Vagina (tissue), 2 donors: ENCODE data around the gene BDP1. TPM values are rescaled to one million over a fixed set of nuclear protein-coding genes. Genes with fewer than 3 reads are reported as not detected.

Source experiments
- DNase-seq, 2 donors: peaks; one replicate each; pipeline ENCODE4 v3.0.0-alpha.2; 2017; ENCODE audit errors: extremely low spot score in 2 of 2
- H3K27ac ChIP-seq: fragments of 200-600 bp; sonication (generic); one replicate; pipeline ENCODE4 v1.5.1; 2019
- H3K27me3 ChIP-seq: fragments of 200-600 bp; sonication (generic); one replicate; pipeline ENCODE4 v1.5.1; 2019
- H3K36me3 ChIP-seq, 2 donors: fragments of 200-600 bp; sonication (generic); one replicate each; pipeline ENCODE4 v1.5.1; 2017 to 2019
- H3K4me1 ChIP-seq: fragments of 200-600 bp; sonication (generic); one replicate; pipeline ENCODE4 v1.5.1; 2019
- H3K4me3 ChIP-seq, 2 donors: fragments of 200-600 bp; sonication (generic); 1 replicate in 1 of 2; 2 replicates in 1 of 2; pipeline ENCODE4 v1.5.1; 2016 to 2019
- H3K9me3 ChIP-seq: fragments of 200-600 bp; sonication (generic); one replicate; pipeline ENCODE4 v1.5.1; 2019
- POLR2A ChIP-seq, 2 donors: fragments of 450-650 bp; IDR thresholded peaks; one replicate each; pipeline ENCODE4 v1.6.1; 2017; ENCODE audit warnings: antibody characterized with exemption in 2 of 2, mild to moderate bottlenecking in 2 of 2, moderate library complexity in 2 of 2
- POLR2AphosphoS5 ChIP-seq, 2 donors: sonication (generic); formaldehyde crosslinking; IDR thresholded peaks; one replicate each; pipeline ENCODE4 v1.9.0; 2017; ENCODE audit warnings: antibody characterized with exemption in 2 of 2, mild to moderate bottlenecking in 2 of 2, low read depth in 1 of 2; ENCODE audit not compliant: insufficient read depth in 1 of 2
- intact Hi-C: fragments of 100-400 bp; cut with DNase I; formaldehyde crosslinking; loops from one replicate; pipeline ENCODE4 v1.15.1; 2023
- total RNA-seq: library from RNA; depleted of rRNA; stranded (reverse); fragments of >200 nt; gene quantifications from one replicate; pipeline ENCODE4 v1.2.3, GENCODE V29; 2016
- TF ChIP-seq, protein P1 (sequence below), 3 experiments: fragments of 450-650 bp in 2 of 3; fragments of 200-600 bp in 1 of 3; sonication (generic) in 1 of 3; IDR thresholded peaks; one replicate each; pipeline ENCODE4 v1.5.1; 2017 to 2019; ENCODE audit warnings: antibody characterized with exemption in 3 of 3, mild to moderate bottlenecking in 2 of 3, moderate library complexity in 2 of 3

BDP1 gene
- total RNA-seq, 1 donor from 2014 or later: 35.4 TPM

DNA sequence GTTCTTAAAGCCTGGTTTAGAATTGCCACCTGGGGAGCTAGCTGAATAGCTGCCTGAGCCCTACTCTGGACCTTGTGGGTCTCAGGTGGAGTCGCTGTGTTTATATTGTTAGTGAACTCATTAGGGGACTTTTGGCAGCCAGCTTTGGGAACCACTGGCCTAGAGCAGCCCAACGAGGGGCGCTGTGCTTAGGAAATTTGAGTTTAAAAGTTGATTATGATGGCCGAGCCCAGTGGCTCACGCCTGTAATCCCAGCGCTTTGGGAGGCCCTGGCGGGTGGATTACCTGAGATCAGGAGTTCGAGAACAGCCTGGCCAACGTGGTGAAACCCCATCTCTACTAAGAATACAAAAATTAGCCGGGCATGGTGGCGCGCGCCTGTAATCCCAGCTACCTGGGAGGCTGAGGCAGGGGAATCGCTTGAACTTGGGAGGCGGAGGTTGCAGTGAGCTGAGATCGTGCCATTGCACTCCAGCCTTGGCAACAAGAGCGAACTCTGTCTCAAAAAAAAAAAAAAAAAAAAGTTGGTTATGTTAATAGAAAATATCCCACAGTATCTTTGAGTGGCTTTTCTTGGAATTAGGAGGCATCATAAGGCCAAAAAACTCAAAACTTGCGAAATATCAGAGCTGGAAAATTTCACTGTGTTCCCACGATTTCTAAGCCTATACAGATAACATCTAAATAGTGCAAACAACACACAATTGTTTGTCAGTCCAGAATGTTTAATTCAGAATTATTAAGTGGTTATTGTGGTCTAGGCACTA lies 132.5 kb downstream of the BDP1 start:
- intact Hi-C loops: no loop called here
- no peak for DNase-seq
- Histone ChIP-seq H3K27me3 (no peaks in the 10 kb centered on the region), H3K4me1 (peaks cover 27% of the 10 kb centered on the region), H3K9me3 (no peaks in the 10 kb centered on the region), H3K27ac (peak overlapping the region; percentile 84), H3K4me3 (peak overlapping the region; percentile 70 to 74), H3K36me3 (no peaks in the 10 kb centered on the region)
- TF ChIP-seq POLR2AphosphoS5 (IDR thresholded peaks at IDR 0.05; ENCODE audit: insufficient read depth in 1 of 2, low read depth in 1 of 2) (no peak), POLR2A (IDR thresholded peaks at IDR 0.05) (no peak)
- TF ChIP-seq, protein P1, sequence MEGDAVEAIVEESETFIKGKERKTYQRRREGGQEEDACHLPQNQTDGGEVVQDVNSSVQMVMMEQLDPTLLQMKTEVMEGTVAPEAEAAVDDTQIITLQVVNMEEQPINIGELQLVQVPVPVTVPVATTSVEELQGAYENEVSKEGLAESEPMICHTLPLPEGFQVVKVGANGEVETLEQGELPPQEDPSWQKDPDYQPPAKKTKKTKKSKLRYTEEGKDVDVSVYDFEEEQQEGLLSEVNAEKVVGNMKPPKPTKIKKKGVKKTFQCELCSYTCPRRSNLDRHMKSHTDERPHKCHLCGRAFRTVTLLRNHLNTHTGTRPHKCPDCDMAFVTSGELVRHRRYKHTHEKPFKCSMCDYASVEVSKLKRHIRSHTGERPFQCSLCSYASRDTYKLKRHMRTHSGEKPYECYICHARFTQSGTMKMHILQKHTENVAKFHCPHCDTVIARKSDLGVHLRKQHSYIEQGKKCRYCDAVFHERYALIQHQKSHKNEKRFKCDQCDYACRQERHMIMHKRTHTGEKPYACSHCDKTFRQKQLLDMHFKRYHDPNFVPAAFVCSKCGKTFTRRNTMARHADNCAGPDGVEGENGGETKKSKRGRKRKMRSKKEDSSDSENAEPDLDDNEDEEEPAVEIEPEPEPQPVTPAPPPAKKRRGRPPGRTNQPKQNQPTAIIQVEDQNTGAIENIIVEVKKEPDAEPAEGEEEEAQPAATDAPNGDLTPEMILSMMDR (IDR thresholded peaks at IDR 0.05): no peak

DNA sequence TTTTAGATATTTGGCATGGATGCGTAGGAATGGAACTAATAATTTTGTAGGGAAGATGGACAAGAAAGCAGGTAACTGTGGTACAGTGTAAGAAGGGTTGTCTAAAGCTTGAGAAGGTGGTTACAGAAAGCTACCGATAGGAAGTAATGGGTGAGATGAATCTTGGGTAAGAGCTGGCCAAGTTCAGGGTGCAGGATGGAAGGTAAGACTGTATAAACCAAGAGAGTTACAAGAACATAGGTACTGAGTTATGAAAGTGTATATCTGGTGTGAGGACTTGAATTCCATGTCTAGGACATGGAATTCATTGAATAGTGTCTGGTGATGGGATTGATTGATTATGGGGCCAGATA lies 133.1 kb downstream of the BDP1 start:
- DNase-seq: no peak
- Histone ChIP-seq H3K27ac (no peak overlapping the region), H3K4me1 (peaks cover 27% of the 10 kb centered on the region), H3K4me3 (no peak overlapping the region), H3K27me3 (no peaks in the 10 kb centered on the region), H3K36me3 (no peaks in the 10 kb centered on the region), H3K9me3 (no peaks in the 10 kb centered on the region)
- no peak for TF ChIP-seq POLR2AphosphoS5 (IDR thresholded peaks at IDR 0.05; ENCODE audit: insufficient read depth in 1 of 2, low read depth in 1 of 2)
- intact Hi-C loops: no loop called here

DNA sequence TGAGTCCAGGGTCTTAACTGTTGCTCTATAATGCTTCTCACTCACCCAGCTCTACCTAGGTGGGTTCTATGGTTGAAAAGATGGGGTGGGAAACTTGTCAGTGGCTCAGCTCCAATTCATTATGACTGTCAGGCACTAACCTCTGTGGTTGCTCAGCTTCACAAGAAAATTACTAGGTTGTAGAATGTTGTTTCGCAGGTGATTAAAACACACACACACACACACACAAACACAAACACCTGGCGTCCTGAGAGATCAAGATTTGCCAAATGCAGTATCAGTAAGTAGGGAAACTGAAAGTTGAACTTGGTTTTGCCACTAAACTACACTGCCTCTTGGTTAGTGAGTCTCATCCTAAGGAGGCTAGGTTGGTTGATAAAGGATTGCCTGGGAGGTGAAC lies 134.5 kb downstream of the BDP1 start:
- DNase-seq: no peak
- no peaks in the 10 kb centered on the region for H3K9me3 ChIP-seq
- H3K27ac ChIP-seq: no peak overlapping the region
- H3K4me3 ChIP-seq: no peak overlapping the region
- intact Hi-C loops: no loop called here
- peaks cover 0 to 4% of the 10 kb centered on the region in 2 donors for H3K36me3 ChIP-seq
- peaks cover 27% of the 10 kb centered on the region for H3K4me1 ChIP-seq
- H3K27me3 ChIP-seq: no peaks in the 10 kb centered on the region
- TF ChIP-seq POLR2A (IDR thresholded peaks at IDR 0.05) (no peak), POLR2AphosphoS5 (IDR thresholded peaks at IDR 0.05; ENCODE audit: insufficient read depth in 1 of 2, low read depth in 1 of 2) (no peak)
- TF ChIP-seq, protein P1 (IDR thresholded peaks at IDR 0.05): no peak

- peaks cover 27% of the 10 kb centered on the region for H3K4me1 ChIP-seq
- no peaks in the 10 kb centered on the region for H3K27me3 ChIP-seq
- H3K27ac ChIP-seq: no peak overlapping the region
- TF ChIP-seq POLR2A (IDR thresholded peaks at IDR 0.05): no peak
- TF ChIP-seq, protein P1 (IDR thresholded peaks at IDR 0.05): no peak
- no peak for TF ChIP-seq POLR2AphosphoS5 (IDR thresholded peaks at IDR 0.05; ENCODE audit: insufficient read depth in 1 of 2, low read depth in 1 of 2)
- no peak overlapping the region for H3K4me3 ChIP-seq
- no peak for DNase-seq
- H3K36me3 ChIP-seq: peaks cover 0 to 4% of the 10 kb centered on the region in 2 donors
- H3K9me3 ChIP-seq: no peaks in the 10 kb centered on the region
- intact Hi-C loops: no loop called here
Measured at GRCh38 chr5:71591100-71591499, 135.6 kb downstream of the BDP1 start.

DNA sequence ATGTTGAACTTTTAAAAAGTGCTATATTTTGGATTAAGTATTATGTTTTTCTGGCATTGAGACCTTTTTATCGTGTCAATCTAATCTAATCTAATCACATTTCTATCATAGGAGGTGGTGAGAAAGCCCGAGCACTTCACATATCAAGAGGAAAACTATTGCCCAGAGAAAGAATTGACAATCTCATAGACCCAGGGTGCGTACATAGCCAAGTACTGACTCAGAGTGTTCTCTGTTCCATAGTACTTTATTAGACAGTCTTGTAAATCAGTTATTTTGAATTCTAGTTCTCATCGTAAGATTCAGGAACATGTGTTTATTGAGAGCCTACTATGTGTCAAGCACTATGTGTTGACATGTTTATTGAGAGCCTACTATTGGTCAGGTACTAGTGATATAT lies 140.7 kb downstream of the BDP1 start:
- Histone ChIP-seq H3K9me3 (no peaks in the 10 kb centered on the region), H3K4me3 (no peak overlapping the region), H3K36me3 (peaks cover 0 to 29% of the 10 kb centered on the region in 2 donors), H3K27ac (no peak overlapping the region), H3K27me3 (no peaks in the 10 kb centered on the region), H3K4me1 (peaks cover 12% of the 10 kb centered on the region)
- TF ChIP-seq POLR2AphosphoS5 (IDR thresholded peaks at IDR 0.05; ENCODE audit: insufficient read depth in 1 of 2, low read depth in 1 of 2) (no peak), POLR2A (IDR thresholded peaks at IDR 0.05) (no peak)
- TF ChIP-seq, protein P1 (IDR thresholded peaks at IDR 0.05): no peak
- DNase-seq: no peak
- intact Hi-C loops: no loop called here
